GM23338 (cell line): ENCODE results near the gene ZFYVE26. TPM values are rescaled to one million over a fixed set of nuclear protein-coding genes. Genes with fewer than 3 reads are reported as not detected.

Source experiments
- ATAC-seq: fragments of 200-7000 bp; cut with Tn5 transposase; 3 replicates; pipeline ENCODE4 v1.9.1; 2020
- DNase-seq: peaks from one replicate; pipeline ENCODE4 v3.0.0-alpha.2; 2015; ENCODE audit warnings: low spot score
- H2AFZ ChIP-seq: fragments of 200-600 bp; sonication (generic); 2 replicates; pipeline ENCODE4 v1.8.0; 2016; ENCODE audit warnings: antibody characterized with exemption, mild to moderate bottlenecking, moderate library complexity
- H3F3A ChIP-seq: fragments of 200-600 bp; sonication (generic); replicated peaks from 2 replicates; pipeline ENCODE4 v1.8.0; 2017; ENCODE audit warnings: antibody characterized with exemption, mixed run types, low read depth
- H3K27ac ChIP-seq: fragments of 200-600 bp; sonication (generic); 2 replicates; pipeline ENCODE4 v1.6.1; 2016; ENCODE audit warnings: low read depth
- H3K27me3 ChIP-seq: fragments of 200-600 bp; sonication (generic); 2 replicates; pipeline ENCODE4 v1.8.0; 2016; ENCODE audit warnings: mild to moderate bottlenecking, mixed run types, moderate library complexity; ENCODE audit not compliant: insufficient read depth
- H3K36me3 ChIP-seq: fragments of 200-600 bp; sonication (generic); 2 replicates; pipeline ENCODE4 v1.8.0; 2016; ENCODE audit warnings: mild to moderate bottlenecking; ENCODE audit not compliant: insufficient read depth
- H3K4me1 ChIP-seq: fragments of 200-600 bp; sonication (generic); 2 replicates; pipeline ENCODE4 v1.8.0; 2016; ENCODE audit warnings: mild to moderate bottlenecking, moderate library complexity; ENCODE audit not compliant: insufficient read depth
- H3K4me2 ChIP-seq: fragments of 200-600 bp; sonication (generic); 2 replicates; pipeline ENCODE4 v1.7.1; 2017; ENCODE audit warnings: mixed run types
- H3K4me3 ChIP-seq: fragments of 200-600 bp; sonication (generic); 2 replicates; pipeline ENCODE4 v1.6.1; 2016; ENCODE audit warnings: mixed run types
- H3K79me2 ChIP-seq: fragments of 200-600 bp; sonication (generic); replicated peaks from 2 replicates; pipeline ENCODE4 v1.8.0; 2017; ENCODE audit warnings: mild to moderate bottlenecking; ENCODE audit not compliant: insufficient read depth
- H3K9me2 ChIP-seq: fragments of 200-600 bp; sonication (generic); 2 replicates; pipeline ENCODE4 v1.8.0; 2017; ENCODE audit not compliant: insufficient read depth
- H4K20me1 ChIP-seq: fragments of 200-600 bp; sonication (generic); replicated peaks from 2 replicates; pipeline ENCODE4 v1.8.0; 2017; ENCODE audit warnings: mild to moderate bottlenecking; ENCODE audit not compliant: insufficient read depth
- H3K27ac Mint-ChIP-seq: 2 replicates; pipeline ENCODE4 v1.8.0; 2020; ENCODE audit warnings: inconsistent platforms, mild to moderate bottlenecking, moderate library complexity, mixed read lengths
- H3K27me3 Mint-ChIP-seq: 3 replicates; pipeline ENCODE4 v1.8.0; 2022; ENCODE audit warnings: low read depth, mild to moderate bottlenecking, moderate library complexity, mixed read lengths, inconsistent platforms; ENCODE audit not compliant: insufficient read depth, poor library complexity
- H3K36me3 Mint-ChIP-seq: 3 replicates; pipeline ENCODE4 v1.8.0; 2021; ENCODE audit warnings: low read depth, mild to moderate bottlenecking, inconsistent platforms, moderate library complexity, mixed read lengths
- H3K4me1 Mint-ChIP-seq: 3 replicates; pipeline ENCODE4 v1.8.0; 2020; ENCODE audit warnings: mild to moderate bottlenecking, inconsistent platforms, mixed read lengths
- H3K4me3 Mint-ChIP-seq: 3 replicates; pipeline ENCODE4 v1.8.0; 2021; ENCODE audit warnings: moderate library complexity, mild to moderate bottlenecking, inconsistent platforms, mixed read lengths
- H3K9me3 Mint-ChIP-seq: 3 replicates; pipeline ENCODE4 v1.8.0; 2020; ENCODE audit warnings: moderate library complexity, mild to moderate bottlenecking, inconsistent platforms, mixed read lengths
- CREB1 ChIP-seq: fragments of 250-450 bp; sonication (Bioruptor Pico); IDR thresholded peaks from 2 replicates; pipeline ENCODE4 v1.5.0; 2020; ENCODE audit warnings: low read depth, mild to moderate bottlenecking, moderate library complexity
- CTCF ChIP-seq, 2 experiments: fragments of 200-600 bp in 1 of 2; sonication (generic) in 1 of 2; conservative IDR thresholded peaks; 2 replicates each; pipeline versions ENCODE4 v1.5.1 to v1.6.1; 2016 to 2017; ENCODE audit warnings: antibody characterized with exemption in 2 of 2, low read depth in 2 of 2, mild to moderate bottlenecking in 2 of 2, moderate library complexity in 1 of 2
- ETS1 ChIP-seq: IDR thresholded peaks from 2 replicates; pipeline ENCODE4 v1.6.1; 2016; ENCODE audit warnings: antibody characterized with exemption
- EZH2 ChIP-seq: fragments of 200-600 bp; sonication (generic); IDR thresholded peaks from one replicate; pipeline ENCODE4 v1.8.0; 2017; ENCODE audit warnings: antibody characterized with exemption, mild to moderate bottlenecking, low read depth; ENCODE audit not compliant: unreplicated experiment
- EZH2phosphoT487 ChIP-seq: fragments of 200-600 bp; sonication (generic); IDR thresholded peaks from one replicate; pipeline ENCODE4 v1.8.1; 2018; ENCODE audit warnings: antibody characterized with exemption; ENCODE audit not compliant: unreplicated experiment
- JUNB ChIP-seq: IDR thresholded peaks from one replicate; pipeline ENCODE4 v1.6.1; 2016; ENCODE audit warnings: antibody characterized with exemption; ENCODE audit not compliant: unreplicated experiment
- NANOG ChIP-seq: IDR thresholded peaks from 2 replicates; pipeline ENCODE4 v1.6.1; 2016; ENCODE audit warnings: antibody characterized with exemption, borderline replicate concordance
- POLR2AphosphoS5 ChIP-seq: IDR thresholded peaks from 2 replicates; pipeline ENCODE4 v1.6.1; 2016; ENCODE audit warnings: antibody characterized with exemption, low read depth
- STAT1 ChIP-seq: IDR thresholded peaks from one replicate; pipeline ENCODE4 v1.6.1; 2016; ENCODE audit warnings: antibody characterized with exemption; ENCODE audit not compliant: unreplicated experiment
- ZNF114 ChIP-seq: fragments of 250-450 bp; sonication (Bioruptor Pico); IDR thresholded peaks from 2 replicates; pipeline ENCODE4 v1.5.0; 2020; ENCODE audit warnings: mild to moderate bottlenecking, moderate library complexity
- ZNF331 ChIP-seq: fragments of 250-450 bp; sonication (Bioruptor Pico); IDR thresholded peaks from 2 replicates; pipeline ENCODE4 v1.5.0; 2020; ENCODE audit warnings: low read depth, mild to moderate bottlenecking, moderate library complexity
- polyA plus RNA-seq: library from polyadenylated mRNA; unstranded; fragments of >200 nt; fragmentation: Nextera tagmentation; extraction: Ambion mirVana; gene quantifications from 2 replicates; pipeline ENCODE4 v1.2.1, GENCODE V29; 2016
- total RNA-seq: library from RNA; depleted of rRNA; stranded (reverse); fragments of >200 nt; shearing (Covaris generic); gene quantifications from 2 replicates; pipeline ENCODE4 v1.2.3, GENCODE V29; 2014
- TF ChIP-seq, protein P1 (sequence below): fragments of 250-450 bp; sonication (Bioruptor Pico); IDR thresholded peaks from 2 replicates; pipeline ENCODE4 v1.5.0; 2020; ENCODE audit warnings: mild to moderate bottlenecking, moderate library complexity
- TF ChIP-seq, protein P2 (sequence below): IDR thresholded peaks from one replicate; pipeline ENCODE4 v1.6.1; 2018; ENCODE audit warnings: antibody characterized with exemption; ENCODE audit not compliant: unreplicated experiment

ZFYVE26 gene
- total and polyA plus RNA-seq, 2 experiments from 2014 or later: 5.6 to 36.0 TPM

DNA sequence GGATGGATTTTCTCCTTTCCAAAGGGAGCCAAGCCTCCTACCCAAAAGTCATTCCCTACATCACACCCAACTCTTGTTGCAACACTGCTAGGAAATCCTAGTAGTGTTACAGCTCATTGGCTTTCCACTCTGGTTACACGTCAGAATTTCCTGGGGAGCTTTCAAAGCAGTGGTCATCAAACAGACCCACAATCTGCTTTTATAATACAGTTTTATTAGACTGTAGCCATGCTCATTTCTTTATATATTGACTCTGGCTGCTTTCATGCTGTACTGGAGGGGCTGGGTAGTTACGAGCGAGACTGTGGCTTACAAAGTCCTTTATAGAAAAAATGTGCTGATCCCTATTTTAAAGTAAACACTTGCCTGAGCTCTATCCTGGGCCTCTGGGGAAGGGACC, 34.3 kb downstream of the ZFYVE26 start:
- no peaks in the 10 kb centered on the region for H3K27me3 Mint-ChIP-seq
- H3K4me3 Mint-ChIP-seq: no peak overlapping the region
- H3K9me3 Mint-ChIP-seq: no peaks in the 10 kb centered on the region
- ATAC-seq: no peak
- DNase-seq: no peak
- no peaks in the 10 kb centered on the region for H3K4me1 Mint-ChIP-seq
- Histone ChIP-seq H3K4me2 (no peak overlapping the region), H3K4me1 (no peaks in the 10 kb centered on the region), H3K79me2 (no peaks in the 10 kb centered on the region), H3K27me3 (no peaks in the 10 kb centered on the region), H3K4me3 (no peak overlapping the region), H3K36me3 (peaks cover 71% of the 10 kb centered on the region), H3K9me2 (no peaks in the 10 kb centered on the region), H3K27ac (no peak overlapping the region), H2AFZ (no peak overlapping the region), H3F3A (no peaks in the 10 kb centered on the region), H4K20me1 (peaks cover 4% of the 10 kb centered on the region; the same call in 1 of the 2 replicates)
- H3K36me3 Mint-ChIP-seq: peaks cover 67% of the 10 kb centered on the region
- no peak for TF ChIP-seq NANOG
- no peak for TF ChIP-seq EZH2
- TF ChIP-seq EZH2phosphoT487: no peak
- TF ChIP-seq STAT1: no peak
- no peak for TF ChIP-seq ZNF331 (CRISPR knock-in tag)
- no peak for TF ChIP-seq JUNB
- TF ChIP-seq CREB1: no peak
- no peak for TF ChIP-seq CTCF (conservative IDR thresholded peaks at IDR 0.05; ENCODE audit: low read depth in 2 of 2)
- TF ChIP-seq POLR2AphosphoS5: no peak
- TF ChIP-seq, protein P1, sequence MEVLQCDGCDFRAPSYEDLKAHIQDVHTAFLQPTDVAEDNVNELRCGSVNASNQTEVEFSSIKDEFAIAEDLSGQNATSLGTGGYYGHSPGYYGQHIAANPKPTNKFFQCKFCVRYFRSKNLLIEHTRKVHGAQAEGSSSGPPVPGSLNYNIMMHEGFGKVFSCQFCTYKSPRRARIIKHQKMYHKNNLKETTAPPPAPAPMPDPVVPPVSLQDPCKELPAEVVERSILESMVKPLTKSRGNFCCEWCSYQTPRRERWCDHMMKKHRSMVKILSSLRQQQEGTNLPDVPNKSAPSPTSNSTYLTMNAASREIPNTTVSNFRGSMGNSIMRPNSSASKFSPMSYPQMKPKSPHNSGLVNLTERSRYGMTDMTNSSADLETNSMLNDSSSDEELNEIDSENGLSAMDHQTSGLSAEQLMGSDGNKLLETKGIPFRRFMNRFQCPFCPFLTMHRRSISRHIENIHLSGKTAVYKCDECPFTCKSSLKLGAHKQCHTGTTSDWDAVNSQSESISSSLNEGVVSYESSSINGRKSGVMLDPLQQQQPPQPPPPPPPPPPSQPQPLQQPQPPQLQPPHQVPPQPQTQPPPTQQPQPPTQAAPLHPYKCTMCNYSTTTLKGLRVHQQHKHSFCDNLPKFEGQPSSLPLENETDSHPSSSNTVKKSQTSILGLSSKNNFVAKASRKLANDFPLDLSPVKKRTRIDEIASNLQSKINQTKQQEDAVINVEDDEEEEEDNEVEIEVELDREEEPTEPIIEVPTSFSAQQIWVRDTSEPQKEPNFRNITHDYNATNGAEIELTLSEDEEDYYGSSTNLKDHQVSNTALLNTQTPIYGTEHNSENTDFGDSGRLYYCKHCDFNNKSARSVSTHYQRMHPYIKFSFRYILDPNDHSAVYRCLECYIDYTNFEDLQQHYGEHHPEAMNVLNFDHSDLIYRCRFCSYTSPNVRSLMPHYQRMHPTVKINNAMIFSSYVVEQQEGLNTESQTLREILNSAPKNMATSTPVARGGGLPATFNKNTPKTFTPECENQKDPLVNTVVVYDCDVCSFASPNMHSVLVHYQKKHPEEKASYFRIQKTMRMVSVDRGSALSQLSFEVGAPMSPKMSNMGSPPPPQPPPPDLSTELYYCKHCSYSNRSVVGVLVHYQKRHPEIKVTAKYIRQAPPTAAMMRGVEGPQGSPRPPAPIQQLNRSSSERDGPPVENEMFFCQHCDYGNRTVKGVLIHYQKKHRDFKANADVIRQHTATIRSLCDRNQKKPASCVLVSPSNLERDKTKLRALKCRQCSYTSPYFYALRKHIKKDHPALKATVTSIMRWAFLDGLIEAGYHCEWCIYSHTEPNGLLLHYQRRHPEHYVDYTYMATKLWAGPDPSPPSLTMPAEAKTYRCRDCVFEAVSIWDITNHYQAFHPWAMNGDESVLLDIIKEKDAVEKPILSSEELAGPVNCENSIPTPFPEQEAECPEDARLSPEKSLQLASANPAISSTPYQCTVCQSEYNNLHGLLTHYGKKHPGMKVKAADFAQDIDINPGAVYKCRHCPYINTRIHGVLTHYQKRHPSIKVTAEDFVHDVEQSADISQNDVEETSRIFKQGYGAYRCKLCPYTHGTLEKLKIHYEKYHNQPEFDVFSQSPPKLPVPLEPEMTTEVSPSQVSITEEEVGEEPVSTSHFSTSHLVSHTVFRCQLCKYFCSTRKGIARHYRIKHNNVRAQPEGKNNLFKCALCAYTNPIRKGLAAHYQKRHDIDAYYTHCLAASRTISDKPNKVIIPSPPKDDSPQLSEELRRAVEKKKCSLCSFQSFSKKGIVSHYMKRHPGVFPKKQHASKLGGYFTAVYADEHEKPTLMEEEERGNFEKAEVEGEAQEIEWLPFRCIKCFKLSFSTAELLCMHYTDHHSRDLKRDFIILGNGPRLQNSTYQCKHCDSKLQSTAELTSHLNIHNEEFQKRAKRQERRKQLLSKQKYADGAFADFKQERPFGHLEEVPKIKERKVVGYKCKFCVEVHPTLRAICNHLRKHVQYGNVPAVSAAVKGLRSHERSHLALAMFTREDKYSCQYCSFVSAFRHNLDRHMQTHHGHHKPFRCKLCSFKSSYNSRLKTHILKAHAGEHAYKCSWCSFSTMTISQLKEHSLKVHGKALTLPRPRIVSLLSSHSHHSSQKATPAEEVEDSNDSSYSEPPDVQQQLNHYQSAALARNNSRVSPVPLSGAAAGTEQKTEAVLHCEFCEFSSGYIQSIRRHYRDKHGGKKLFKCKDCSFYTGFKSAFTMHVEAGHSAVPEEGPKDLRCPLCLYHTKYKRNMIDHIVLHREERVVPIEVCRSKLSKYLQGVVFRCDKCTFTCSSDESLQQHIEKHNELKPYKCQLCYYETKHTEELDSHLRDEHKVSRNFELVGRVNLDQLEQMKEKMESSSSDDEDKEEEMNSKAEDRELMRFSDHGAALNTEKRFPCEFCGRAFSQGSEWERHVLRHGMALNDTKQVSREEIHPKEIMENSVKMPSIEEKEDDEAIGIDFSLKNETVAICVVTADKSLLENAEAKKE: no peak
- no peak for TF ChIP-seq ZNF114 (CRISPR knock-in tag)
- no peak for TF ChIP-seq ETS1
- TF ChIP-seq, protein P2, sequence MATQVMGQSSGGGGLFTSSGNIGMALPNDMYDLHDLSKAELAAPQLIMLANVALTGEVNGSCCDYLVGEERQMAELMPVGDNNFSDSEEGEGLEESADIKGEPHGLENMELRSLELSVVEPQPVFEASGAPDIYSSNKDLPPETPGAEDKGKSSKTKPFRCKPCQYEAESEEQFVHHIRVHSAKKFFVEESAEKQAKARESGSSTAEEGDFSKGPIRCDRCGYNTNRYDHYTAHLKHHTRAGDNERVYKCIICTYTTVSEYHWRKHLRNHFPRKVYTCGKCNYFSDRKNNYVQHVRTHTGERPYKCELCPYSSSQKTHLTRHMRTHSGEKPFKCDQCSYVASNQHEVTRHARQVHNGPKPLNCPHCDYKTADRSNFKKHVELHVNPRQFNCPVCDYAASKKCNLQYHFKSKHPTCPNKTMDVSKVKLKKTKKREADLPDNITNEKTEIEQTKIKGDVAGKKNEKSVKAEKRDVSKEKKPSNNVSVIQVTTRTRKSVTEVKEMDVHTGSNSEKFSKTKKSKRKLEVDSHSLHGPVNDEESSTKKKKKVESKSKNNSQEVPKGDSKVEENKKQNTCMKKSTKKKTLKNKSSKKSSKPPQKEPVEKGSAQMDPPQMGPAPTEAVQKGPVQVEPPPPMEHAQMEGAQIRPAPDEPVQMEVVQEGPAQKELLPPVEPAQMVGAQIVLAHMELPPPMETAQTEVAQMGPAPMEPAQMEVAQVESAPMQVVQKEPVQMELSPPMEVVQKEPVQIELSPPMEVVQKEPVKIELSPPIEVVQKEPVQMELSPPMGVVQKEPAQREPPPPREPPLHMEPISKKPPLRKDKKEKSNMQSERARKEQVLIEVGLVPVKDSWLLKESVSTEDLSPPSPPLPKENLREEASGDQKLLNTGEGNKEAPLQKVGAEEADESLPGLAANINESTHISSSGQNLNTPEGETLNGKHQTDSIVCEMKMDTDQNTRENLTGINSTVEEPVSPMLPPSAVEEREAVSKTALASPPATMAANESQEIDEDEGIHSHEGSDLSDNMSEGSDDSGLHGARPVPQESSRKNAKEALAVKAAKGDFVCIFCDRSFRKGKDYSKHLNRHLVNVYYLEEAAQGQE: no peak
- no peak overlapping the region for H3K27ac Mint-ChIP-seq
